Neural progenitor cell (in vitro differentiated cells): ENCODE data around the gene NMBR. TPM values are rescaled to one million over a fixed set of nuclear protein-coding genes. Genes with fewer than 3 reads are reported as not detected.

ENCODE experiments used
- DNase-seq: peaks from one replicate; pipeline ENCODE4 v3.0.0-alpha.2; 2016; ENCODE audit warnings: low spot score
- H2AFZ ChIP-seq: fragments of 200-600 bp; sonication (generic); replicated peaks from 2 replicates; pipeline ENCODE4 v1.6.1; 2016; ENCODE audit warnings: antibody characterized with exemption
- H3F3A ChIP-seq: fragments of 200-600 bp; sonication (generic); 2 replicates; pipeline ENCODE4 v1.6.1; 2016; ENCODE audit warnings: antibody characterized with exemption, low read depth
- H3K27ac ChIP-seq: fragments of 200-600 bp; sonication (generic); 2 replicates; pipeline ENCODE4 v1.5.1; 2016; ENCODE audit warnings: mild to moderate bottlenecking
- H3K27me3 ChIP-seq: fragments of 200-600 bp; sonication (generic); 2 replicates; pipeline ENCODE4 v1.6.1; 2016; ENCODE audit warnings: mild to moderate bottlenecking, moderate library complexity
- H3K36me3 ChIP-seq: fragments of 200-600 bp; sonication (generic); 2 replicates; pipeline ENCODE4 v1.5.1; 2016
- H3K4me1 ChIP-seq: fragments of 200-600 bp; sonication (generic); 2 replicates; pipeline ENCODE4 v1.6.1; 2016; ENCODE audit warnings: mixed run types
- H3K4me2 ChIP-seq: fragments of 200-600 bp; sonication (generic); 2 replicates; pipeline ENCODE4 v1.6.1; 2016
- H3K4me3 ChIP-seq: fragments of 200-600 bp; sonication (generic); 2 replicates; pipeline ENCODE4 v1.5.1; 2016
- H3K79me2 ChIP-seq: fragments of 200-600 bp; sonication (generic); 2 replicates; pipeline ENCODE4 v1.6.1; 2016; ENCODE audit warnings: low read depth
- H3K9ac ChIP-seq: fragments of 200-600 bp; sonication (generic); 2 replicates; pipeline ENCODE4 v1.6.1; 2016
- H3K9me3 ChIP-seq: fragments of 200-600 bp; sonication (generic); 2 replicates; pipeline ENCODE4 v1.5.1; 2016; ENCODE audit warnings: low read depth
- H4K20me1 ChIP-seq: fragments of 200-600 bp; sonication (generic); 2 replicates; pipeline ENCODE4 v1.6.1; 2016; ENCODE audit warnings: low read depth
- H3K27ac Mint-ChIP-seq: 3 replicates; pipeline ENCODE4 v1.8.0; 2021; ENCODE audit warnings: mixed read lengths
- H3K27me3 Mint-ChIP-seq: 2 replicates; pipeline ENCODE4 v1.8.0; 2022; ENCODE audit warnings: low read depth, mild to moderate bottlenecking, inconsistent platforms, moderate library complexity, mixed read lengths; ENCODE audit not compliant: insufficient read depth
- H3K36me3 Mint-ChIP-seq: 3 replicates; pipeline ENCODE4 v1.8.0; 2021; ENCODE audit warnings: mixed read lengths
- H3K4me1 Mint-ChIP-seq: 3 replicates; pipeline ENCODE4 v1.8.0; 2021; ENCODE audit warnings: mixed read lengths
- H3K4me3 Mint-ChIP-seq: 3 replicates; pipeline ENCODE4 v1.8.0; 2021; ENCODE audit warnings: mild to moderate bottlenecking, moderate library complexity, mixed read lengths
- H3K9me3 Mint-ChIP-seq: 3 replicates; pipeline ENCODE4 v1.8.0; 2020; ENCODE audit warnings: mixed read lengths
- CTCF ChIP-seq: fragments of 200-600 bp; sonication (generic); IDR thresholded peaks from 2 replicates; pipeline ENCODE4 v1.5.1; 2017; ENCODE audit warnings: antibody characterized with exemption, mild to moderate bottlenecking
- EZH2 ChIP-seq: fragments of 200-600 bp; sonication (generic); IDR thresholded peaks from 2 replicates; pipeline ENCODE4 v1.6.1; 2017; ENCODE audit warnings: antibody characterized with exemption, mild to moderate bottlenecking, moderate library complexity
- EZH2phosphoT487 ChIP-seq: fragments of 200-600 bp; sonication (generic); IDR thresholded peaks from 2 replicates; pipeline ENCODE4 v1.6.1; 2017; ENCODE audit warnings: antibody characterized with exemption
- total RNA-seq: library from RNA; depleted of rRNA; stranded (reverse); fragments of >200 nt; gene quantifications from 2 replicates; pipeline ENCODE4 v1.2.3, GENCODE V29; 2015; ENCODE audit warnings: low replicate concordance

Gene NMBR
- total RNA-seq, 1 donor from 2014 or later, result not detected

GRCh38 chr6:142178129-142178528 is 31.2 kb upstream of the NMBR start:
- Histone ChIP-seq H3K4me2 (no peak overlapping the region), H3K4me1 (no peaks in the 10 kb centered on the region), H3K9me3 (no peaks in the 10 kb centered on the region), H3K27me3 (no peaks in the 10 kb centered on the region), H3K4me3 (no peak overlapping the region), H3F3A (no peaks in the 10 kb centered on the region), H2AFZ (no peak overlapping the region), H4K20me1 (no peaks in the 10 kb centered on the region), H3K9ac (no peak overlapping the region), H3K36me3 (no peaks in the 10 kb centered on the region), H3K27ac (no peak overlapping the region), H3K79me2 (no peaks in the 10 kb centered on the region)
- Mint-ChIP-seq H3K9me3 (no peaks in the 10 kb centered on the region), H3K27ac (no peak overlapping the region), H3K4me3 (no peak overlapping the region), H3K36me3 (peaks cover 16% of the 10 kb centered on the region), H3K4me1 (no peaks in the 10 kb centered on the region), H3K27me3 (no peaks in the 10 kb centered on the region)
- no peak for DNase-seq
- TF ChIP-seq EZH2phosphoT487 (no peak), CTCF (no peak), EZH2 (no peak)

GRCh38 chr6:142174703-142175102 is 27.8 kb upstream of the NMBR start:
- H2AFZ ChIP-seq, result no peak overlapping the region
- no peaks in the 10 kb centered on the region for H3F3A ChIP-seq
- peaks cover 6% of the 10 kb centered on the region for H3K36me3 ChIP-seq
- no peaks in the 10 kb centered on the region for H3K27me3 Mint-ChIP-seq
- no peak overlapping the region for H3K27ac ChIP-seq
- H3K4me3 Mint-ChIP-seq, result no peak overlapping the region
- peaks cover 23% of the 10 kb centered on the region for H3K36me3 Mint-ChIP-seq
- TF ChIP-seq EZH2 (no peak), EZH2phosphoT487 (no peak), CTCF (no peak)
- H3K27ac Mint-ChIP-seq, result no peak overlapping the region
- H3K79me2 ChIP-seq, result no peaks in the 10 kb centered on the region
- H3K4me3 ChIP-seq, result no peak overlapping the region
- H3K27me3 ChIP-seq, result no peaks in the 10 kb centered on the region
- no peak for DNase-seq
- H3K9me3 Mint-ChIP-seq, result no peaks in the 10 kb centered on the region
- no peaks in the 10 kb centered on the region for H3K9me3 ChIP-seq
- H3K4me1 Mint-ChIP-seq, result no peaks in the 10 kb centered on the region
- H3K4me1 ChIP-seq, result no peaks in the 10 kb centered on the region
- H3K4me2 ChIP-seq, result no peak overlapping the region
- H4K20me1 ChIP-seq, result no peaks in the 10 kb centered on the region
- H3K9ac ChIP-seq, result no peak overlapping the region

GRCh38 chr6:142173980-142174379 is 27.1 kb upstream of the NMBR start:
- no peaks in the 10 kb centered on the region for H3K9me3 Mint-ChIP-seq
- H3K4me1 ChIP-seq, result no peaks in the 10 kb centered on the region
- no peak overlapping the region for H3K4me3 ChIP-seq
- TF ChIP-seq EZH2phosphoT487 (no peak), EZH2 (no peak), CTCF (no peak)
- no peak overlapping the region for H3K4me2 ChIP-seq
- H3K4me3 Mint-ChIP-seq, result no peak overlapping the region
- peaks cover 7% of the 10 kb centered on the region for H3K36me3 ChIP-seq
- H3K4me1 Mint-ChIP-seq, result no peaks in the 10 kb centered on the region
- H3K79me2 ChIP-seq, result no peaks in the 10 kb centered on the region
- no peaks in the 10 kb centered on the region for H3K27me3 Mint-ChIP-seq
- no peaks in the 10 kb centered on the region for H3K27me3 ChIP-seq
- H3K27ac ChIP-seq, result no peak overlapping the region
- peaks cover 23% of the 10 kb centered on the region for H3K36me3 Mint-ChIP-seq
- H3F3A ChIP-seq, result no peaks in the 10 kb centered on the region
- DNase-seq, result no peak
- H4K20me1 ChIP-seq, result no peaks in the 10 kb centered on the region
- H3K27ac Mint-ChIP-seq, result no peak overlapping the region
- H2AFZ ChIP-seq, result no peak overlapping the region
- H3K9me3 ChIP-seq, result no peaks in the 10 kb centered on the region
- H3K9ac ChIP-seq, result no peak overlapping the region
